Caco-2 (cell line): ENCODE data around the gene RAD51B. TPM values are rescaled to one million over a fixed set of nuclear protein-coding genes. Genes with fewer than 3 reads are reported as not detected.

Experiments used
- BruUV-seq: library from RNA; stranded (reverse); fragments of 400-500 nt; replicated peaks from 2 replicates; lab custom pipeline; 2021; lab: Mats Ljungman, UMichigan
- CTCF ChIA-PET: fragments of 300-600 bp; sonication (Branson Sonifier 250); formaldehyde crosslinking; loops from one replicate; lab custom pipeline; 2022; ENCODE audit warnings: antibody characterized with exemption; lab: Charles Lee
- POLR2A ChIA-PET: fragments of 300-600 bp; sonication (Branson Sonifier 250); formaldehyde crosslinking; loops from one replicate; lab custom pipeline; 2022; ENCODE audit warnings: antibody characterized with exemption; lab: Charles Lee
- DNase-seq, 2 experiments: peaks; one replicate each; pipeline versions ENCODE4 v3.0.0 to v3.0.0-alpha.2; 2020 to 2022
- H3K27me3 ChIP-seq: replicated peaks from 2 replicates; pipeline ENCODE4 v1.6.0; 2011; ENCODE audit warnings: low read length; ENCODE audit not compliant: control insufficient read depth, insufficient read depth
- H3K36me3 ChIP-seq: 2 replicates; pipeline ENCODE4 v1.5.1; 2011; ENCODE audit warnings: low read length; ENCODE audit not compliant: control insufficient read depth, insufficient read depth
- H3K4me1 ChIP-seq: fragments of 250-450 bp; sonication (Bioruptor Pico); 2 replicates; pipeline ENCODE4 v1.5.1; 2020; ENCODE audit warnings: mild to moderate bottlenecking
- H3K4me3 ChIP-seq: 2 replicates; pipeline ENCODE4 v1.5.1; 2011; ENCODE audit warnings: low read depth, mild to moderate bottlenecking, control low read depth, low read length
- H3K9me3 ChIP-seq: fragments of 250-450 bp; sonication (Bioruptor Pico); 2 replicates; pipeline ENCODE4 v1.5.1; 2020; ENCODE audit warnings: mild to moderate bottlenecking, moderate library complexity
- H3K27ac Mint-ChIP-seq: one replicate; pipeline ENCODE4 v1.8.0; 2022; ENCODE audit warnings: mixed read lengths; ENCODE audit not compliant: unreplicated experiment
- H3K27me3 Mint-ChIP-seq: one replicate; pipeline ENCODE4 v1.8.0; 2022; ENCODE audit warnings: mixed read lengths; ENCODE audit not compliant: insufficient read depth, unreplicated experiment
- H3K36me3 Mint-ChIP-seq: one replicate; pipeline ENCODE4 v1.8.0; 2022; ENCODE audit warnings: mild to moderate bottlenecking, mixed read lengths; ENCODE audit not compliant: insufficient read depth, unreplicated experiment
- H3K4me1 Mint-ChIP-seq: one replicate; pipeline ENCODE4 v1.8.0; 2022; ENCODE audit warnings: low read depth, mixed read lengths; ENCODE audit not compliant: unreplicated experiment
- H3K4me3 Mint-ChIP-seq: one replicate; pipeline ENCODE4 v1.8.0; 2022; ENCODE audit warnings: mild to moderate bottlenecking, moderate library complexity, mixed read lengths; ENCODE audit not compliant: unreplicated experiment
- H3K9me3 Mint-ChIP-seq: one replicate; pipeline ENCODE4 v1.8.0; 2022; ENCODE audit warnings: mixed read lengths; ENCODE audit not compliant: unreplicated experiment
- intact Hi-C: fragments of 100-400 bp; cut with micrococcal nuclease; formaldehyde crosslinking; loops from one replicate; pipeline ENCODE4 v1.10.0; 2022; ENCODE audit not compliant: unreplicated experiment
- total RNA-seq: library from RNA; stranded (reverse); gene quantifications from 2 replicates; pipeline ENCODE4 v1.2.3, GENCODE V29; 2022
- TF ChIP-seq, protein P1 (sequence below), 2 experiments: fragments of 200-600 bp in 1 of 2; IDR thresholded peaks; 1 replicate in 1 of 2; 2 replicates in 1 of 2; pipeline versions ENCODE4 v1.5.1 to v1.8.0; 2011 to 2022; ENCODE audit warnings: antibody characterized with exemption in 1 of 2, control low read depth in 1 of 2, inconsistent platforms in 1 of 2, low read depth in 1 of 2, low read length in 1 of 2, mild to moderate bottlenecking in 1 of 2, moderate library complexity in 1 of 2; ENCODE audit not compliant: insufficient read depth in 1 of 2, severe bottlenecking in 1 of 2, unreplicated experiment in 1 of 2

RAD51B gene
- total RNA-seq, 1 experiment from 2014 or later = 16.7 TPM

GRCh38 chr14:68141281-68142088 lies 321.9 kb downstream of the RAD51B start:
- Mint-ChIP-seq H3K4me3 (no peak overlapping the region), H3K27me3 (no peaks in the 10 kb centered on the region), H3K9me3 (peaks cover 9% of the 10 kb centered on the region), H3K4me1 (peaks cover 20% of the 10 kb centered on the region), H3K36me3 (no peaks in the 10 kb centered on the region), H3K27ac (no peak overlapping the region)
- no TSS peak for BruUV-seq
- Histone ChIP-seq H3K4me3 (no peak overlapping the region), H3K4me1 (peaks cover 38% of the 10 kb centered on the region), H3K36me3 (no peaks in the 10 kb centered on the region), H3K9me3 (no peaks in the 10 kb centered on the region), H3K27me3 (no peaks in the 10 kb centered on the region)
- CTCF ChIA-PET = no interaction called here
- TF ChIP-seq, protein P1, sequence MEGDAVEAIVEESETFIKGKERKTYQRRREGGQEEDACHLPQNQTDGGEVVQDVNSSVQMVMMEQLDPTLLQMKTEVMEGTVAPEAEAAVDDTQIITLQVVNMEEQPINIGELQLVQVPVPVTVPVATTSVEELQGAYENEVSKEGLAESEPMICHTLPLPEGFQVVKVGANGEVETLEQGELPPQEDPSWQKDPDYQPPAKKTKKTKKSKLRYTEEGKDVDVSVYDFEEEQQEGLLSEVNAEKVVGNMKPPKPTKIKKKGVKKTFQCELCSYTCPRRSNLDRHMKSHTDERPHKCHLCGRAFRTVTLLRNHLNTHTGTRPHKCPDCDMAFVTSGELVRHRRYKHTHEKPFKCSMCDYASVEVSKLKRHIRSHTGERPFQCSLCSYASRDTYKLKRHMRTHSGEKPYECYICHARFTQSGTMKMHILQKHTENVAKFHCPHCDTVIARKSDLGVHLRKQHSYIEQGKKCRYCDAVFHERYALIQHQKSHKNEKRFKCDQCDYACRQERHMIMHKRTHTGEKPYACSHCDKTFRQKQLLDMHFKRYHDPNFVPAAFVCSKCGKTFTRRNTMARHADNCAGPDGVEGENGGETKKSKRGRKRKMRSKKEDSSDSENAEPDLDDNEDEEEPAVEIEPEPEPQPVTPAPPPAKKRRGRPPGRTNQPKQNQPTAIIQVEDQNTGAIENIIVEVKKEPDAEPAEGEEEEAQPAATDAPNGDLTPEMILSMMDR (IDR thresholded peaks at IDR 0.05; ENCODE audit: insufficient read depth in 1 of 2, low read depth in 1 of 2, low read length in 1 of 2, severe bottlenecking in 1 of 2, unreplicated experiment in 1 of 2) = no peak
- intact Hi-C loops = no loop called here
- no peak for DNase-seq
- POLR2A ChIA-PET = no interaction called here

- peaks cover 20% of the 10 kb centered on the region for H3K4me1 Mint-ChIP-seq
- TF ChIP-seq, protein P1 (IDR thresholded peaks at IDR 0.05; ENCODE audit: insufficient read depth in 1 of 2, low read depth in 1 of 2, low read length in 1 of 2, severe bottlenecking in 1 of 2, unreplicated experiment in 1 of 2) = no peak
- H3K36me3 ChIP-seq = no peaks in the 10 kb centered on the region
- DNase-seq = no peak
- BruUV-seq = no TSS peak
- no peaks in the 10 kb centered on the region for H3K27me3 Mint-ChIP-seq
- H3K4me1 ChIP-seq = peaks cover 38% of the 10 kb centered on the region
- peaks cover 9% of the 10 kb centered on the region for H3K9me3 Mint-ChIP-seq
- intact Hi-C loops = no loop called here
- POLR2A ChIA-PET = no interaction called here
- no peaks in the 10 kb centered on the region for H3K27me3 ChIP-seq
- H3K27ac Mint-ChIP-seq = no peak overlapping the region
- no peak overlapping the region for H3K4me3 Mint-ChIP-seq
- H3K36me3 Mint-ChIP-seq = no peaks in the 10 kb centered on the region
- no peak overlapping the region for H3K4me3 ChIP-seq
- no peaks in the 10 kb centered on the region for H3K9me3 ChIP-seq
- CTCF ChIA-PET = no interaction called here
Measured at GRCh38 chr14:68143341-68143841, 323.8 kb downstream of the RAD51B start.

GRCh38 chr14:68144051-68144681 lies 324.6 kb downstream of the RAD51B start:
- Histone ChIP-seq H3K9me3 (no peaks in the 10 kb centered on the region), H3K4me3 (no peak overlapping the region), H3K36me3 (no peaks in the 10 kb centered on the region), H3K27me3 (no peaks in the 10 kb centered on the region), H3K4me1 (peaks cover 38% of the 10 kb centered on the region)
- Mint-ChIP-seq H3K9me3 (peaks cover 9% of the 10 kb centered on the region), H3K27ac (peak overlapping the region; percentile 33), H3K4me3 (no peak overlapping the region), H3K4me1 (peaks cover 20% of the 10 kb centered on the region), H3K36me3 (no peaks in the 10 kb centered on the region), H3K27me3 (no peaks in the 10 kb centered on the region)
- intact Hi-C loops = no loop called here
- no TSS peak for BruUV-seq
- TF ChIP-seq, protein P1 (IDR thresholded peaks at IDR 0.05; ENCODE audit: insufficient read depth in 1 of 2, low read depth in 1 of 2, low read length in 1 of 2, severe bottlenecking in 1 of 2, unreplicated experiment in 1 of 2) = no peak
- DNase-seq = no peak
- CTCF ChIA-PET = no interaction called here
- POLR2A ChIA-PET = no interaction called here
